T-helper 1 cell treated with Interleukin-12 subunit alpha and Interleukin-12 subunit beta and Interleukin-4 antibody, amounts not matched to agents 30 μg/mL and 1 μg/mL, for 36 hours (primary cell): Measurements from ENCODE around the gene PRUNE1.

Source experiments
- H3K27ac Mint-ChIP-seq: one replicate; pipeline ENCODE4 v1.8.0; 2021; ENCODE audit warnings: mild to moderate bottlenecking, mixed read lengths
- H3K27me3 Mint-ChIP-seq: one replicate; pipeline ENCODE4 v1.8.0; 2021; ENCODE audit warnings: low read depth, mixed read lengths
- H3K36me3 Mint-ChIP-seq: one replicate; pipeline ENCODE4 v1.8.0; 2021; ENCODE audit warnings: low read depth, mixed read lengths
- H3K4me1 Mint-ChIP-seq: one replicate; pipeline ENCODE4 v1.8.0; 2021; ENCODE audit warnings: low read depth, mixed read lengths
- H3K4me3 Mint-ChIP-seq: one replicate; pipeline ENCODE4 v1.8.0; 2021; ENCODE audit warnings: mild to moderate bottlenecking, moderate library complexity, mixed read lengths
- H3K9me3 Mint-ChIP-seq: one replicate; pipeline ENCODE4 v1.8.0; 2021; ENCODE audit warnings: mixed read lengths

PRUNE1 gene

DNA sequence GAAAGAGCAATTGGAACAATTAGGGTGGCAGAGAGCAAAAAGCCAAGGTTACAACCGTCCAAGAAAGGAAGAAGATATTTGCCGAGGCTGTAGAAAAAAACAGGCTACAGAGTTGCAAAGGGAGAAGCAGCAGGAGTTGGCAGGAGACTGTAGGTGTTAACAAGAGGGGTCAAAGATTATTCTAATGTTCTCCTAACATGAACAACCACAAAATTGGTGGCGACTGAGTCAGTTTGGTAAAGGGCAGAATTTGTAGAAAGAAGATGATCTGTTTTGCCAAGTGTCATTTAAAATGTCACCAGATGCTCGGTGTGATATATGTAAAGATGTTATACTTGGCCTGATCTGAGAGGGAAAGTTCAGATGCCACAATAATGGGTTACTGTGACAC, 401 bp upstream of the PRUNE1 start:
- peaks cover 11% of the 10 kb centered on the region for H3K36me3 Mint-ChIP-seq
- no peaks in the 10 kb centered on the region for H3K9me3 Mint-ChIP-seq
- peak overlapping the region; percentile 98 for H3K4me3 Mint-ChIP-seq
- peaks cover 57% of the 10 kb centered on the region for H3K4me1 Mint-ChIP-seq
- peak overlapping the region; percentile 93 for H3K27ac Mint-ChIP-seq
- no peaks in the 10 kb centered on the region for H3K27me3 Mint-ChIP-seq

DNA sequence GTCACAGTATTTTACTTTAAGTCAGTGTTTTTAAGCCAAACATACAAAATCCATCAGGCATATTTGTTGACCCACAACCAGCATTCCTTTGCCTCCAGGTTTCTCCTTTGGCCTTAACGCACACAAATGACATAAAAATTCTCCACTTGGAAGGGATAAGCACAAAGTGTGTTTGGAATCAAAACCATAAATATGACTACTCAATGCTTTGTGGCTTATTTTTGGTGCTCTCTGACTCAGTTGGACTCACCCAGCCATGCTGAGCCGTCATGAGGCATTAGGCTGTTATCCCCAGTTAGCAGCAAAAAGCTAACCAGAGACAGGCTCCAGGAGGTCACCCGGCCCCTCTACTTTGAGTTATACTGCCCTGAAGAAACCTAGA, 948 bp downstream of the PRUNE1 start:
- Mint-ChIP-seq H3K27me3 (no peaks in the 10 kb centered on the region), H3K27ac (peak overlapping the region; percentile 93), H3K9me3 (no peaks in the 10 kb centered on the region), H3K36me3 (peaks cover 15% of the 10 kb centered on the region), H3K4me1 (peaks cover 49% of the 10 kb centered on the region), H3K4me3 (peak overlapping the region; percentile 98)

DNA sequence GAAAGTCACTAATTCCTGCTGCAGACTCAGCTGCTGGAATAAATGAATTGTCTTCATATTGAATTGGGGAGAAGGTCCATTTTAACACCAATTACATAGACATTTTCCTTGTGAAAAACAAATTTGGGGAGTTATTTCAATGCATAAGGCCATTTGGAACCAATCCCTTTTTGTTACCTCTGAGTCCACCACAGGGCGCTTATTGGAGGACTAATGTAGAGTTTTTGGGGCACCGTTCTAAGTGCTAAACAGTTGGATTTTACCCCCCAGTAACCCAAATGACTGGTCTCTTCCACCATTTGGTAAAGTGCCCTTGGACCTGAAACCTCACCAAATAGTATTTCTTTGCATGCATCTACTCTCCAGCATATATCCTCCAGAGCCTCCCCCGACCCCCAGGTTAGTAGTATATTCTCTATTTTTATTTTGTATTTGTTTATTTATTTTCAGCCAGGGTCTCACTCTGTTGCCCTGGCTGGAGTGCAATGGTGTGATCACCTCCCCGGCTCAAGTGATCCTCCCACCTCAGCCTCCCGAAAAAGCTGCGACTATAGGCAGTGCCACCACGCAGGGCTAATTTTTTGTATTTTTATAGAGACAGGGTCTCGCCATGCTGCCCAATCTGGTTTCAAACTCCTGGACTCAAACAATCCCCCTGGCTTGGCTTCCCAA, 1.6 kb downstream of the PRUNE1 start:
- Mint-ChIP-seq H3K4me1 (peaks cover 47% of the 10 kb centered on the region), H3K27me3 (no peaks in the 10 kb centered on the region), H3K36me3 (peaks cover 15% of the 10 kb centered on the region), H3K27ac (no peak overlapping the region), H3K9me3 (no peaks in the 10 kb centered on the region), H3K4me3 (peak overlapping the region; percentile 98)

DNA sequence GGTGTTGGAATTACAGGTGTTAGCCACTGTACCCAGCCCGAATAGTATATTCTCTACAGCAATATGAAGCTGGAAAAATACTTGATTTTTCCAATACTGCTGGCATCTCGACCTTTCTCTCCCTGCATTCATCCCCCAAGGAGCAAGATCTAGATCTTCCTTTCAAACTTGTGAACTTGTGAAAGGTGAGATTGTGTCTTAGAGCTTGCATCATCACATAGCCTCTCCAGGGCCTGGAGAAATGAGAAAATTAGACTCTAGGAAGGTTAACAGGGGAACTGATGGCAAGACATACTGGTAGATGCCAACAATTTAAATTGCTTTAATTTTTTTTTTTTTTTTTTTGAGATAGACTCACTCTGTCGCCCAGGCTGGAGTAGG, 2.1 kb downstream of the PRUNE1 start:
- no peaks in the 10 kb centered on the region for H3K9me3 Mint-ChIP-seq
- H3K27me3 Mint-ChIP-seq, result no peaks in the 10 kb centered on the region
- H3K4me3 Mint-ChIP-seq, result no peak overlapping the region
- peaks cover 15% of the 10 kb centered on the region for H3K36me3 Mint-ChIP-seq
- H3K27ac Mint-ChIP-seq, result no peak overlapping the region
- peaks cover 44% of the 10 kb centered on the region for H3K4me1 Mint-ChIP-seq

DNA sequence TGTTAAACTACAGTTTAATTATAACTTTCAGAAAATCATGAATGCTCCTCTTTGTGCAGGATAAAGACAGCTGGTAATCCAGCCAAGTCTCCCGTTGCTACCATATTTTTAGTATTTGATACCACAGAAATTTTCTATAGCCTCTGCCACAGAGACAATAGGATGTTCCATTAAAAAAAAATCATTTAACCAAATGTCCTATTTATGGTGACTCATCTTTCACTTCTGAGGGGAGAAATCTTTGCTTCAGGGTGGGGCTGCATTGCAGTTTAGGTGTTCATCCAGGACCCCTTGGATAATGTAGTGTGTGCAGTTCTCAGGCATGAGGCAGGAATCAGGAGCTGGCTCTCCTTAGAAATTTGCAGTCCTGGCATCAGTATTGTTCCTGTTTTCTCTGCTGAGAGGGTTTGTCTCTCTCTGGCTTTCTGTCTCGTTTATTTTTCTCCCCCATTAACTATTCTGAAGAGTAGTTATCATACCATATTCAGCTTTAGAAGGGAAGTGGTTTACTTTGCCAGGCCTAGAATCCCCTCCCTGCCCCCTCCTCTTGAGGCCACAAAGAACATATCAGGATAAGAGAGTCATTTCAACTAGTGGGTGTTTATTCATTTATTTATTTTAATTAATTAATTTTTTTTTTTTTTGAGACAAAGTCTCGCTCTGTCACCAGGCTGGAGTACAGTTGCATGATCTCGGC, 3.1 kb downstream of the PRUNE1 start:
- Mint-ChIP-seq H3K4me1 (peaks cover 36% of the 10 kb centered on the region), H3K36me3 (peaks cover 15% of the 10 kb centered on the region), H3K9me3 (no peaks in the 10 kb centered on the region), H3K27me3 (no peaks in the 10 kb centered on the region), H3K4me3 (no peak overlapping the region), H3K27ac (no peak overlapping the region)

DNA sequence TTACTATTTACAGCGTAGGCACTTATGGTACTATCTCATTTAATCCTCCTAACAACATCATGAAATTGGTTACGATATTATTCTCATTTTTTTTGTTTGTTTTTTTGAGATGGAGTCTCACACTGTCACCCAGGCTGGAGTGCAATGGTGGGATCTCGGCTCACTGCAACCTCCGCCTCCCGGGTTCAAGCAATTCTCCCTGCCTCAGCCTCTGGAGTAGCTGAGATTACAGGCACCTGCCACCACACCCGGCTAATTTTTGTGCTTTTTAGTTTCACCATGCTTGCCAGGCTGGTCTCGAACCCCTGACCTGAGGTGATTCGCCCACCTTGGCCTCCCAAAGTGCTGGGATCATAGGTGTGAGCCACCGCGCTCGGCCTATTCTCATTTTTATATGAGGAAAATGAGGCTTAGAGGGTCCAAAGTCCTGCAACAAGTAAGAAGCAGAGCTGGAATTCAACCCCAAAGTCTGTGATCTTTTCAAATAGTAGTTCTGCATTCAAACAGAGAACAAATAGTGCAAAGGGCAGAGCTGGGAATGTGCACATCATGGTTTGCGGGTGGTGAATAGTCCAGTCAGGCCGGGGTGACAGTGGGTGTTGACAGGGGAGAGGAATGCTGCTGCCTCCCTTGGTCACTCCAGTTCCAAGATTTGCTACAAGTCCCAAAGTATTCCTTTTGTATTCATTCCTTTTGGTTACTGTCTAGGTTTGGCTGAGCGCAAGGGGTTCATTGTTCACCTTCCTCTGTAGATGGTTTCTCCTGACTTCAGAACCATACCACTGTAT, 4.6 kb downstream of the PRUNE1 start:
- peaks cover 22% of the 10 kb centered on the region for H3K4me1 Mint-ChIP-seq
- H3K36me3 Mint-ChIP-seq, result peaks cover 17% of the 10 kb centered on the region
- H3K4me3 Mint-ChIP-seq, result no peak overlapping the region
- H3K27ac Mint-ChIP-seq, result no peak overlapping the region
- no peaks in the 10 kb centered on the region for H3K9me3 Mint-ChIP-seq
- no peaks in the 10 kb centered on the region for H3K27me3 Mint-ChIP-seq

DNA sequence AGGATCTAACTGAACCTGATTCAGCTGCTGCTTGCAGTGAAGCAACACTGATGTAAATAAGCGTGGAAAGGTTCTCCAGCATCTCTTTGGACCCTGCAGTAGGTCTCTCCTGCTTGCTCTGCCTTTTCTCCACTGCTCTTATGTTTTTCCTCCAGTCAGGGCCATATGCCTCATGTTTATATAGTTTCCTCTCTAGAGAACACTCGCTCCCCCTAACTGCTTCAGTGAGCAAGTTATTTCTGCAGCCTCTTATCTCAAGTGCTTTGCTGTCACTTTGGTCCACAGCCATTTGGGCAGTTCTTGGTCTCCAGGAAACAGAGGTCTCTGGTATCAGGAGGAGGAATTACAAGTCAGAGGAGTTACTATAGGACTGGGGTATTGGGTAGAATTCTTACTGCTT, 5.3 kb downstream of the PRUNE1 start:
- H3K27ac Mint-ChIP-seq, result no peak overlapping the region
- peaks cover 20% of the 10 kb centered on the region for H3K36me3 Mint-ChIP-seq
- no peaks in the 10 kb centered on the region for H3K27me3 Mint-ChIP-seq
- no peak overlapping the region for H3K4me3 Mint-ChIP-seq
- H3K9me3 Mint-ChIP-seq, result no peaks in the 10 kb centered on the region
- H3K4me1 Mint-ChIP-seq, result peaks cover 17% of the 10 kb centered on the region

DNA sequence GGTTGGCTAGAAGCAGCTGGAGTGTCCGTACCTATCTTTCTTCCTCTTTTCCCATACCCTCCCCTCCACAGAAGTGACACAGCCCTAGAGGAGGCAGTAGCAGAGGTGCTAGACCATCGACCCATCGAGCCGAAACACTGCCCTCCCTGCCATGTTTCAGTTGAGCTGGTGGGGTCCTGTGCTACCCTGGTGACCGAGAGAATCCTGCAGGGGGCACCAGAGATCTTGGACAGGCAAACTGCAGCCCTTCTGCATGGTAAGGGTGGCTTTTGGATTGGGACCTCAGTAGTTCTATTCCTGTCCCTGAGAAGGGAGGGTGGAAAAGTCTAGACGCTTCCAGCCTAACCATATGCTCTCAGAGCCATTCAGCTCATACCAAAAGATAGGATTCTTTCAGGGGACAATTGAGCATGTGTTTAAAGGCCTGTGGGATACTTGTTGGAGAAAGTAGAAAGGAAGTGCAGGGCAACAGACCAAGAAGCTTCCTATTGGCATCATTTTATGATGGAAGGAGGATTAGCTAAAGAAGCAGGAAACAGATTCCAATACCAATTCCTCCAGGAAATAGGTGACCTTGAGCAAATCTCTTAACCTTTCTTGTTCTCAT, 16.4 kb downstream of the PRUNE1 start:
- Mint-ChIP-seq H3K27ac (no peak overlapping the region), H3K9me3 (no peaks in the 10 kb centered on the region), H3K4me1 (peaks cover 8% of the 10 kb centered on the region), H3K27me3 (no peaks in the 10 kb centered on the region), H3K4me3 (no peak overlapping the region), H3K36me3 (peaks cover 26% of the 10 kb centered on the region)

DNA sequence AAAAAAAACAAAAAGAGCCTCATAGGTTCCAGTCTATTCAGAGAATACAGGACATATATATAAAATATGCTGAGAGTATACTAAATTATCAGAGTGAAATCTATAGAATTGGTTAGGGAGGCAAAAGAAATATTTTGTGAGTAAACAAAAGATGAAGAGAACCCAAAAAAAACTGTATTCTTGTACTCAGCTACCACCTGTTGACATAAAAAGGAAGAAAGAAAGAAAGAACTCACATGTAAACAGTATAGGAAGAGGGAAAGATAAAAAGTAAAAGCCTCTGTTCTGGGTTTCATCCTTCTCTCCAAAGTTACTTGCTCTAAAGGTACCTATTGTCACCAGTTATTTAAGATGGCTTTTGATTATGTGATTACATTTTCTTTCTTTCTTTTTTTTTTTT, 18.2 kb downstream of the PRUNE1 start:
- H3K36me3 Mint-ChIP-seq, result peaks cover 30% of the 10 kb centered on the region
- peaks cover 8% of the 10 kb centered on the region for H3K4me1 Mint-ChIP-seq
- H3K9me3 Mint-ChIP-seq, result no peaks in the 10 kb centered on the region
- H3K27me3 Mint-ChIP-seq, result no peaks in the 10 kb centered on the region
- no peak overlapping the region for H3K27ac Mint-ChIP-seq
- H3K4me3 Mint-ChIP-seq, result no peak overlapping the region

DNA sequence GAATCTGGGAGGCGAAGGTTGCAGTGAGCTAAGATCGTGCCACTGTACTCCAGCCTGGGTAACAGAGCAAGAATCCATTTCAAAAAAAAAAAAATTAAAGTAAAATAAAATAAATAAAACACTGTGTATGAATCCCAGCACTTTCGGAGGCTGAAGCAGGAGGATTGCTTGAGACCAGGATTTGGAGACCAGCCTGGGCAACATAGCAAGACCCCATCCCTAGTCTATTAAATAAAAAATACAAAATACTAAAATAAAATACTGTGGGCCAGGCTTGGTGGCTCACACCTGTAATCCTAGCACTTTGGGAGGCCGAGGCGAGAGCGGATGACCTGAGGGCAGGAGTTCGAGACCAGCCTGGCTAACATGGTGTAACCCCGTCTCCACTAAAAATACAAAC, 23.9 kb downstream of the PRUNE1 start:
- Mint-ChIP-seq H3K4me1 (peaks cover 4% of the 10 kb centered on the region), H3K27ac (no peak overlapping the region), H3K27me3 (no peaks in the 10 kb centered on the region), H3K36me3 (peaks cover 36% of the 10 kb centered on the region), H3K4me3 (no peak overlapping the region), H3K9me3 (no peaks in the 10 kb centered on the region)

DNA sequence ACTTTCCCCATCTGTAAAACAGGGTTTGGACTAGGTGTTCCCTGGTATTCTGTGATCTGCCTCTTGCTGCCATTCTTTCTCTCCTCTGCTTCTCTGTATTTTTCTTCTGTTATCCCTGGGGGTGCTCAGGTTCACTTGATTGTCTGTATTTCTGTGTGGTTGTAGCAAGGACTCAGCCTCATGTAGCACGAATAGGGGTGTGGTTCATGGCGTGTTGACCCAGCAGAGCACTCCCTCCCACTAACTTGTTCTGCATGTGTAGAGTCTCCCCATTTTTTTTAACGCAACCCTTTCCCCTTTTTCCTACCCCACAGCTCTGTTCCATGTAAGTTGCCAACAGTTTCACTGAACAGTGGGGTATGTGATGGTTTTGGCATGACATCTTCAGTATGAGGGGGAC, 26.9 kb downstream of the PRUNE1 start:
- Mint-ChIP-seq H3K27ac (no peak overlapping the region), H3K4me3 (no peak overlapping the region), H3K4me1 (no peaks in the 10 kb centered on the region), H3K9me3 (no peaks in the 10 kb centered on the region), H3K27me3 (no peaks in the 10 kb centered on the region), H3K36me3 (peaks cover 24% of the 10 kb centered on the region)

DNA sequence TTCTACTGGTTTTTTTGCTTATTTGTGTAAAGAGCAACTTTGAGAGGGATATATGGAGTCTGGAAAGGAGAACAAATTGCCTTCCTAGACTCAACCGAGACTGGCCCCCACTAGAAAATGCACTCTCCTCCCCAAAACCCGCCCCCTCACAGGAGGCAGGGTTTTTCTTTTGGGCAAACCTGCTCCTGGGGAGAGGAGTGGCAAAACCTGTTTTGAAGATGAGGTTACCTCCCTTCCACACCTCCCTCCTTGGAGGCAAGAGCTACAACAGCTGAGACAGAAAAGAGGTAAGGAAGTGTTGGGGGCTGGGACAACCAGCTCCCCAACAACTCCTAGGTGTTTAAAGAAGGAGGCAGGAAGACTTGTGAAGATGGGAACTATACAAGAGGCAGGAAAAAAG, 28.1 kb downstream of the PRUNE1 start, which contains the start of gene BNIPL:
Gene BNIPL (plus strand): TSS at position 231 of the 400 bp plus-strand sequence. CDS start 140 bp downstream, at position 371.
- Mint-ChIP-seq H3K9me3 (no peaks in the 10 kb centered on the region), H3K27me3 (no peaks in the 10 kb centered on the region), H3K4me1 (no peaks in the 10 kb centered on the region), H3K4me3 (no peak within 1 kb of the TSS), H3K36me3 (peaks cover 21% of the 10 kb centered on the region), H3K27ac (no peak within 1 kb of the TSS)

DNA sequence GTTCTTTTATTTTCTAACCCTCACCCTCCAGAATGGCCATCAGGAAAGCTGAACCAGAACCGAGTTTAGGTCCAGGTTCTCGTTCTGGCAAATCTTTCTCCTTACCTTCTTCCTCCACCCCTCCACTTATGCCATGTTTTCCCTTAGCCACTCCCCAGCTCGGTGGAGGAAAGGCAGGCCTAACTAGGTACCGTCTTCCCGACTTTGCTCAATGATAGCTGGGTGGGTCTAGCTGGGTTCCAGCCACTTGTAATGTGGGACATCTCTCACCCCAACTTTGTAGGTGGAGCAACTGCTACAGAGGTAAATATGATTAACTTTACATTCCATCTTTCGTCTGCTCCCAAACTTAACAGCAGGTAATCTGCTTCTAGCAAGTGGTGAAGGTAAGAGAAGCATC, 28.8 kb downstream of the PRUNE1 start:
- no peak overlapping the region for H3K27ac Mint-ChIP-seq
- no peak overlapping the region for H3K4me3 Mint-ChIP-seq
- H3K36me3 Mint-ChIP-seq, result peaks cover 20% of the 10 kb centered on the region
- H3K4me1 Mint-ChIP-seq, result no peaks in the 10 kb centered on the region
- no peaks in the 10 kb centered on the region for H3K27me3 Mint-ChIP-seq
- no peaks in the 10 kb centered on the region for H3K9me3 Mint-ChIP-seq

DNA sequence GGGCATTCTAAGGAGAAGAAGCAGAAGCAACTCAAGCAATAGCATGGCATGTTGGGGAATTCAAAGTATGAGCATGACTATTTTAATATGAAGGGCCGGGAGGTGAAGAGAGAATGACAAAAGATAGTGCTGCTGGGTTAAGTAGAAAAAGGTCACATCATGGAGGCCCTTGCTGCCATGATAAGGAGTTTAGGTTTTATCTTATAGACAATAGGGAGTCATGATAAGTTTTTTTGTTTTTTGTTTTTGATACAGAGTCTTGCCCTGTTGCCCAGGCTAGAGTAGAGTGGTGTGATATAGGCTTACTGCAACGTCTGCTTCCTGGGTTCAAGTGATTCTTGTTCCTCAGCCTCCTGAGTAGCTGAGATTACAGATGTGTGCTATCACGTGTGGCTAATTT, 31.3 kb downstream of the PRUNE1 start:
- Mint-ChIP-seq H3K4me3 (no peak overlapping the region), H3K9me3 (no peaks in the 10 kb centered on the region), H3K27me3 (no peaks in the 10 kb centered on the region), H3K27ac (no peak overlapping the region), H3K36me3 (peaks cover 23% of the 10 kb centered on the region), H3K4me1 (peaks cover 6% of the 10 kb centered on the region)
